ENCODE results near the gene AASS. TPM values are rescaled to one million over a fixed set of nuclear protein-coding genes. Genes with fewer than 3 reads are reported as not detected.

AASS gene
- total RNA-seq, 4 donors from 2014 or later = 3.0 to 19.1 (median 9.6) TPM

DNA sequence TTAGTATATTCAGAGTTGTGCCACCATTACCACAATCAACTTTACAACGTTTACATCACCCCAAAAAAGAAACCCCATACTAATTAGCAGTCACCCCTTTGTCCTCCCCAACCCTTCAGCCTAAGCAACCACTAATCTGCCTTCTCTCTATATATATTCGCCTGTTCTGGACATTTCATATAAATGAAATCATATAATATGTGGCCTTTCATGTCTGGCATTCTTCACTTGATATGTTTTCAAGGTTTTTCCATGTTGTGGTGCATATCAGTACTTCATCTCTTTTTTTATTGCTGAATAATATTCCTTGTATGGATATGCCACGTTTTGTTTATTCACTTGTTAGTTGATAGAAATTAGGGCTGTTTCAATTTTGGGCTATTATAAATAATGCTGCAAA lies 70.4 kb downstream of the AASS start:
- no peaks in the 10 kb centered on the region for H3K27me3 ChIP-seq
- H3K27ac ChIP-seq = no peak overlapping the region
- in situ Hi-C loops (cut with MboI; ENCODE audit: low pct_ligation_motif_present in 1 of 4, low pct_unique_long_range_greater_than_20kb in 1 of 4, low sequenced_read_pairs in 3 of 4) (no loop called here), intact Hi-C loops (cut with DNase I; ENCODE audit: low total_unique reads) (no loop called here)
- 58 to 68% methylated on average over 3 of the region's 3 CpGs for WGBS, 2 donors (ENCODE audit: low coverage in 1 of 2)
- no peaks in the 10 kb centered on the region for H3K4me1 ChIP-seq
- H3K4me3 ChIP-seq = no peak overlapping the region
- no peak for DNase-seq
- TF ChIP-seq POLR2AphosphoS5 (IDR thresholded peaks at IDR 0.05) = no peak
- TF ChIP-seq EP300 (IDR thresholded peaks at IDR 0.05; ENCODE audit: low read depth) = no peak
- no peak for TF ChIP-seq POLR2A (IDR thresholded peaks at IDR 0.05)
- TF ChIP-seq CTCF (IDR thresholded peaks at IDR 0.05) = no peak
- H3K36me3 ChIP-seq = peaks cover 0 to 8% (median 0%) of the 10 kb centered on the region in 4 donors
- H3K9me3 ChIP-seq = no peaks in the 10 kb centered on the region

- Histone ChIP-seq H3K36me3 (peaks cover 0 to 8% (median 0%) of the 10 kb centered on the region in 4 donors), H3K4me1 (no peaks in the 10 kb centered on the region), H3K27ac (no peak overlapping the region), H3K9me3 (no peaks in the 10 kb centered on the region), H3K4me3 (no peak overlapping the region), H3K27me3 (no peaks in the 10 kb centered on the region)
- intact Hi-C loops (cut with DNase I; ENCODE audit: low total_unique reads) = no loop called here
- no peak for TF ChIP-seq EP300 (IDR thresholded peaks at IDR 0.05; ENCODE audit: low read depth)
- in situ Hi-C loops (cut with MboI; ENCODE audit: low pct_ligation_motif_present in 1 of 4, low pct_unique_long_range_greater_than_20kb in 1 of 4, low sequenced_read_pairs in 3 of 4) = no loop called here
- WGBS, 2 donors (ENCODE audit: low coverage in 1 of 2) = 80 to 85% methylated on average over 6 of the region's 6 CpGs
- DNase-seq = no peak
Observed at GRCh38 chr7:122072924-122073599, 71.0 kb downstream of the AASS start.

DNA sequence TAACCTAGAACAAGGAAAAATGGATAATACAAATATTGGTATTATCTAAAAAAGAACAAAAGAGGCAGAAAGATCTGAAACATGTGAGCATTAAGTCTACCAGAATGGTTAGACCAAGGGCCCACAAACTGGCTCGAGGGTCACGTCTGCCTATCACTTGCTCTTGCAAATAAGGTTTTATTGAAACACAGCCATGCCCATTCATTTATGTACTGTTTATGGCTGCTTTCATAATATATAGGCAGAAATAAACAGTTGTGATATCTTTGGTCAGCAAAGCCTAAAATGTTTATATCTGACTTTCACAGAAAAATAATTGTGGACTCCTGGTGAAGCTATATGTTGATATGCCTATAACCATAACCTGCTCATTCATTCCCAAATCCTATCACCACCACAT lies 71.8 kb downstream of the AASS start:
- in situ Hi-C loops (cut with MboI; ENCODE audit: low pct_ligation_motif_present in 1 of 4, low pct_unique_long_range_greater_than_20kb in 1 of 4, low sequenced_read_pairs in 3 of 4) = no loop called here

GRCh38 chr7:122070834-122071233 lies 73.2 kb downstream of the AASS start:
- no peak overlapping the region for H3K4me3 ChIP-seq
- in situ Hi-C loops (cut with MboI; ENCODE audit: low pct_ligation_motif_present in 1 of 4, low pct_unique_long_range_greater_than_20kb in 1 of 4, low sequenced_read_pairs in 3 of 4) (no loop called here), intact Hi-C loops (cut with DNase I; ENCODE audit: low total_unique reads) (no loop called here)
- no peaks in the 10 kb centered on the region for H3K27me3 ChIP-seq
- 84 to 96% methylated on average over 3 of the region's 3 CpGs for WGBS, 2 donors (ENCODE audit: low coverage in 1 of 2)
- H3K27ac ChIP-seq = no peak overlapping the region
- H3K9me3 ChIP-seq = no peaks in the 10 kb centered on the region
- DNase-seq = no peak
- H3K4me1 ChIP-seq = no peaks in the 10 kb centered on the region
- peaks cover 0 to 8% (median 0%) of the 10 kb centered on the region in 4 donors for H3K36me3 ChIP-seq
- no peak for TF ChIP-seq CTCF (IDR thresholded peaks at IDR 0.05)
- no peak for TF ChIP-seq EP300 (IDR thresholded peaks at IDR 0.05; ENCODE audit: low read depth)
- TF ChIP-seq POLR2A (IDR thresholded peaks at IDR 0.05) = no peak
- TF ChIP-seq POLR2AphosphoS5 (IDR thresholded peaks at IDR 0.05) = no peak

More for the DNA sequence above, 71.8 kb downstream of the AASS start:
- Histone ChIP-seq H3K4me1 (no peaks in the 10 kb centered on the region), H3K27me3 (no peaks in the 10 kb centered on the region), H3K36me3 (peaks cover 0 to 8% (median 0%) of the 10 kb centered on the region in 4 donors), H3K4me3 (no peak overlapping the region), H3K27ac (no peak overlapping the region), H3K9me3 (no peaks in the 10 kb centered on the region)
- WGBS, 2 donors (ENCODE audit: low coverage in 1 of 2) = 60 to 78% methylated on average over 1 to 2 of the region's 2 CpGs
- TF ChIP-seq POLR2A (IDR thresholded peaks at IDR 0.05) (no peak), EP300 (IDR thresholded peaks at IDR 0.05; ENCODE audit: low read depth) (no peak), CTCF (IDR thresholded peaks at IDR 0.05) (no peak), POLR2AphosphoS5 (IDR thresholded peaks at IDR 0.05) (no peak)
- intact Hi-C loops (cut with DNase I; ENCODE audit: low total_unique reads) = no loop called here
- DNase-seq = no peak

GRCh38 chr7:122070062-122070461 lies 74.0 kb downstream of the AASS start:
- in situ Hi-C loops (cut with MboI; ENCODE audit: low pct_ligation_motif_present in 1 of 4, low pct_unique_long_range_greater_than_20kb in 1 of 4, low sequenced_read_pairs in 3 of 4) (no loop called here), intact Hi-C loops (cut with DNase I; ENCODE audit: low total_unique reads) (no loop called here)
- Histone ChIP-seq H3K9me3 (no peaks in the 10 kb centered on the region), H3K27ac (no peak overlapping the region), H3K36me3 (peaks cover 0 to 3% (median 0%) of the 10 kb centered on the region in 4 donors), H3K4me3 (no peak overlapping the region), H3K27me3 (no peaks in the 10 kb centered on the region), H3K4me1 (no peaks in the 10 kb centered on the region)
- 58 to 61% methylated on average over 1 of the region's 1 CpG for WGBS, 2 donors (ENCODE audit: low coverage in 1 of 2)
- DNase-seq = no peak
- no peak for TF ChIP-seq CTCF (IDR thresholded peaks at IDR 0.05)
- TF ChIP-seq POLR2AphosphoS5 (IDR thresholded peaks at IDR 0.05) = no peak
- TF ChIP-seq POLR2A (IDR thresholded peaks at IDR 0.05) = no peak
- no peak for TF ChIP-seq EP300 (IDR thresholded peaks at IDR 0.05; ENCODE audit: low read depth)
